MCF 10A (cell line): ENCODE results near the gene RBBP7. TPM values are rescaled to one million over a fixed set of nuclear protein-coding genes. Genes with fewer than 3 reads are reported as not detected.

Experiments used
- BruUV-seq: library from RNA; stranded (reverse); fragments of 400-500 nt; replicated peaks from 2 replicates; lab custom pipeline; 2021; lab: Mats Ljungman, UMichigan
- CTCF ChIA-PET: fragments of 300-600 bp; sonication (Branson Sonifier 250); formaldehyde crosslinking; extraction: SDS; loops from one replicate; lab custom pipeline; 2021; ENCODE audit warnings: antibody characterized with exemption, inconsistent platforms; lab: Yijun Ruan, JAX
- POLR2A ChIA-PET: fragments of 300-600, 350-650 bp; sonication (Branson Sonifier 250); formaldehyde crosslinking; extraction: SDS; loops from one replicate; lab custom pipeline; 2020; ENCODE audit warnings: antibody characterized with exemption, inconsistent platforms; lab: Yijun Ruan, JAX
- DNase-seq: peaks from one replicate; pipeline ENCODE4 v3.0.0-alpha.2; 2018; ENCODE audit not compliant: unreplicated experiment
- H3K27ac Mint-ChIP-seq: one replicate; pipeline ENCODE4 v1.8.0; 2022; ENCODE audit warnings: mild to moderate bottlenecking, low read depth, mixed read lengths; ENCODE audit not compliant: unreplicated experiment
- H3K27me3 Mint-ChIP-seq: one replicate; pipeline ENCODE4 v1.8.0; 2022; ENCODE audit warnings: mixed read lengths; ENCODE audit not compliant: insufficient read depth, unreplicated experiment
- H3K36me3 Mint-ChIP-seq: one replicate; pipeline ENCODE4 v1.8.0; 2022; ENCODE audit warnings: mild to moderate bottlenecking, moderate library complexity, mixed read lengths; ENCODE audit not compliant: insufficient read depth, unreplicated experiment
- H3K4me1 Mint-ChIP-seq: one replicate; pipeline ENCODE4 v1.8.0; 2022; ENCODE audit warnings: mixed read lengths; ENCODE audit not compliant: insufficient read depth, unreplicated experiment
- H3K4me3 Mint-ChIP-seq: one replicate; pipeline ENCODE4 v1.8.0; 2022; ENCODE audit warnings: mild to moderate bottlenecking, moderate library complexity, mixed read lengths; ENCODE audit not compliant: unreplicated experiment
- H3K9me3 Mint-ChIP-seq: one replicate; pipeline ENCODE4 v1.8.0; 2022; ENCODE audit warnings: mixed read lengths; ENCODE audit not compliant: unreplicated experiment
- intact Hi-C: fragments of 100-400 bp; cut with micrococcal nuclease; formaldehyde crosslinking; loops from 2 replicates; pipeline ENCODE4 v1.14.1; 2022
- total RNA-seq: library from RNA; stranded (reverse); gene quantifications from 2 replicates; pipeline ENCODE4 v1.2.3, GENCODE V29; 2022
- TF ChIP-seq, protein P1 (sequence below): fragments of 200-600 bp; IDR thresholded peaks from one replicate; pipeline ENCODE4 v1.8.0; 2022; ENCODE audit warnings: antibody characterized with exemption, mild to moderate bottlenecking; ENCODE audit not compliant: unreplicated experiment

RBBP7 gene
- total RNA-seq, 1 experiment from 2014 or later = 95.2 TPM

DNA sequence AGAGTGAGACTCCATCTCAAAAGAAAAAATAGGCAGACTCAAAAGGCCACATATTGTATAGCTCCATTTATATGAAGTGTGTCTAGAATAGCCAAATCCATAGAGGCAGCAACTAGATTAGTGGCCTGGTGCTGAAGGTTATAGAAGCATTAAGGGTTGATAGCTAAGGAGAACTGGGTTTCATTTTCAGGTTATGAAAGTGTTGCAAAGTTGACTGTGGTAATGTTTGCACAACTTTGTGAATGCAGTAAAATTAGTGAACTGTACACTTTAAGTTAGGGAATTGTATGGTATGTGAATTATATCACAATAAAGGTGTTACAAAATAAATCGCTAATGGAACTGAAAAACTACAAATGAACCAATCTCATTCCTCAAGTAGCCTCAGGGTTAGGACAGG, 55.6 kb downstream of the RBBP7 start:
- intact Hi-C loops = no loop called here
- Mint-ChIP-seq H3K9me3 (no peaks in the 10 kb centered on the region), H3K4me3 (no peak overlapping the region), H3K4me1 (no peaks in the 10 kb centered on the region), H3K27me3 (no peaks in the 10 kb centered on the region), H3K27ac (no peak overlapping the region), H3K36me3 (peaks cover 57% of the 10 kb centered on the region)
- ChIA-PET POLR2A (no interaction called here), CTCF (interaction anchor here (0.6 to 1.5 kb wide), 2 partner anchors 12 to 41 kb away, joined by 3 to 8 read pairs; no protein-coding TSS in a partner anchor)
- TF ChIP-seq, protein P1, sequence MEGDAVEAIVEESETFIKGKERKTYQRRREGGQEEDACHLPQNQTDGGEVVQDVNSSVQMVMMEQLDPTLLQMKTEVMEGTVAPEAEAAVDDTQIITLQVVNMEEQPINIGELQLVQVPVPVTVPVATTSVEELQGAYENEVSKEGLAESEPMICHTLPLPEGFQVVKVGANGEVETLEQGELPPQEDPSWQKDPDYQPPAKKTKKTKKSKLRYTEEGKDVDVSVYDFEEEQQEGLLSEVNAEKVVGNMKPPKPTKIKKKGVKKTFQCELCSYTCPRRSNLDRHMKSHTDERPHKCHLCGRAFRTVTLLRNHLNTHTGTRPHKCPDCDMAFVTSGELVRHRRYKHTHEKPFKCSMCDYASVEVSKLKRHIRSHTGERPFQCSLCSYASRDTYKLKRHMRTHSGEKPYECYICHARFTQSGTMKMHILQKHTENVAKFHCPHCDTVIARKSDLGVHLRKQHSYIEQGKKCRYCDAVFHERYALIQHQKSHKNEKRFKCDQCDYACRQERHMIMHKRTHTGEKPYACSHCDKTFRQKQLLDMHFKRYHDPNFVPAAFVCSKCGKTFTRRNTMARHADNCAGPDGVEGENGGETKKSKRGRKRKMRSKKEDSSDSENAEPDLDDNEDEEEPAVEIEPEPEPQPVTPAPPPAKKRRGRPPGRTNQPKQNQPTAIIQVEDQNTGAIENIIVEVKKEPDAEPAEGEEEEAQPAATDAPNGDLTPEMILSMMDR = no peak
- BruUV-seq = no TSS peak
- DNase-seq = no peak

DNA sequence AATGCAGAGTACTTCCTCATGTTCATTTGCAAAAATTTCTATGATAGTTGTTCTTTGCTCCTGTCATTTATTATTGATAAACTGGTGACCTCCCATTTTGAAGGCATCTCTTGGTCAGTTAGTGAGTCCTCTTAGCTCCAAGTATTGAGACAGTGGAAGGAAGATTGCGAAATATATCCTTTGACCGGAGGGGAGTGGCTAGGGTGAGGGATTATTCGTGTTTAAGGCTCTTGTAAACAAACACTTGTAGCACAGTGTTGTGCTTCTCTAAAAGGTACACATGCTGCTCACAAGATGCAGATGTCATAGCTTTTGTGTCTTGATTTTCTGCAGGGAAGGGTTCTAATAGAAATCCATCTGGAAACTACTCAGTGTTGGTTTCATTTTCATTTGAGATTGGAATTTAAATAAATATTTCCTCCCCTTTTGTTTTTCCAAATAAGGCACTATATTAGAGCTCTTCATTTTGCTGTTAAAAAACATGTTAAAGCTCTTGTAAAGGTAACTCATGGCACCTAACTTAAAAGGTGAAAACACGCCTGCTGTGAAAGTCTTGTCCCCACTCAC, 62.1 kb downstream of the RBBP7 start:
- peaks cover 43% of the 10 kb centered on the region for H3K36me3 Mint-ChIP-seq
- ChIA-PET POLR2A (interaction anchor here (0.8 to 2.4 kb wide), 9 partner anchors 9 to 244 kb away, joined by 3 to 16 read pairs (median 4); partner anchors contain the start of genes SYAP1 and TXLNG), CTCF (interaction anchor here (0.6 to 3.3 kb wide), 8 partner anchors 11 to 112 kb away, joined by 3 to 18 read pairs (median 3); no protein-coding TSS in a partner anchor)
- peak overlapping the region; percentile 69 for H3K4me3 Mint-ChIP-seq
- TF ChIP-seq, protein P1 = no peak
- H3K27ac Mint-ChIP-seq = peak overlapping the region; percentile 49
- no peaks in the 10 kb centered on the region for H3K27me3 Mint-ChIP-seq
- intact Hi-C loops = no loop called here
- H3K9me3 Mint-ChIP-seq = no peaks in the 10 kb centered on the region
- H3K4me1 Mint-ChIP-seq = peaks cover 12% of the 10 kb centered on the region
- BruUV-seq = no TSS peak
- peak; percentile 76 for DNase-seq

DNA sequence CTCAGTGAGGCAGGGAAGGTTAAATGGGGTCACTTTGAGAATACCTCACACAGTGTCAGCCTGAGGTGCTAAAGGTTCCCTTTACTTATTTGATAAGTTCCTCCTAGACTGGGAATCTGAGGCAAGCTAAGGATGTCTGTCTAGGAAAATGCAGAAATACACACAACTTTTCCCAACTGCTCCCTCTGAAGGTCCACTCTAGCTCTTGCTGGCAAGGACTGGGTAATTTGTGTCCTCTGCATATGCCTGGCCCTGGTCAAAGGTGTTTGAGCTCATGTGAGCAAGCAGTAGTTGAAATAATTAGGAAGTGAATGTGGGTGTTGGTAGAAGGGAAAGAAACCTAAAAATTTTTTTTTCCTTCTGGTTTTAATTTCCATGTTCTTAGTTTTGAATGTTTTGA, 62.6 kb downstream of the RBBP7 start:
- peak; percentile 40 for DNase-seq
- CTCF ChIA-PET = interaction anchor here (0.6 to 3.3 kb wide), 10 partner anchors 9 to 239 kb away, joined by 3 to 18 read pairs (median 3); no protein-coding TSS in a partner anchor
- H3K4me3 Mint-ChIP-seq = peak overlapping the region; percentile 69
- POLR2A ChIA-PET = interaction anchor here (0.8 to 2.4 kb wide), 8 partner anchors 9 to 245 kb away, joined by 3 to 16 read pairs (median 5); partner anchors contain the start of genes SYAP1 and TXLNG
- TF ChIP-seq, protein P1 = peak; percentile 23
- peaks cover 12% of the 10 kb centered on the region for H3K4me1 Mint-ChIP-seq
- intact Hi-C loops = no loop called here
- peaks cover 42% of the 10 kb centered on the region for H3K36me3 Mint-ChIP-seq
- BruUV-seq = no TSS peak
- peak overlapping the region; percentile 49 for H3K27ac Mint-ChIP-seq
- H3K9me3 Mint-ChIP-seq = no peaks in the 10 kb centered on the region
- H3K27me3 Mint-ChIP-seq = no peaks in the 10 kb centered on the region

DNA sequence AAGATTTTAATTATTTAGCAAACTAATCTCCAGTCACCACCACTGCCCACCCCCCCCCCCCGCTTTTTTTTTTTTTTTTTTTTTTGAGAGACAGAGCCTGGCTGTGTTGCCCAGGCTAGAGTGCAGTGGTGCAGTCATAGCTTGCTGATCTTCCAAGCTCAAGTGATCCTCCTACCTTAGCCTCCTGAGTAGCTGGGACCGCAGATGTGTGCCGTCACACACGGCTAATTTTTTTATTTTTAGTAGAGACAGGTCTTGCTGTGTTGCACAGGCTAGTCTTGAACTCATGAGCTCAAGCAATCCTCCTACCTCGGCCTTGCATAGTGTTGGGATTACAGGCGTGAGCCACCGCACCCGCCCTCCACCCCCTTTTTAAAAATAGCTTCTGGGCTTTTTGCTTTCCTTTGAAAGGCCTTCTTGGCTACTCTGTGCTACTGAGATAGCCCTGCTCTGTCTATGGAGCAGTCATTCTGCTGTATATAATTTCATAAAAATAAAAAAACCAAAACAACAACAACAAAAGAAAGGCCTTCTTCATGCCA, 65.2 kb downstream of the RBBP7 start:
- Mint-ChIP-seq H3K9me3 (no peaks in the 10 kb centered on the region), H3K27me3 (no peaks in the 10 kb centered on the region), H3K4me3 (no peak overlapping the region), H3K4me1 (peaks cover 12% of the 10 kb centered on the region), H3K27ac (no peak overlapping the region), H3K36me3 (peaks cover 31% of the 10 kb centered on the region)
- DNase-seq = no peak
- POLR2A ChIA-PET = interaction anchor here (0.8 kb wide), 1 partner anchor 14 kb away, joined by 3 read pairs; no protein-coding TSS in a partner anchor
- BruUV-seq = no TSS peak
- intact Hi-C loops = no loop called here
- TF ChIP-seq, protein P1 = no peak
- CTCF ChIA-PET = interaction anchor here (0.7 to 1.3 kb wide), 2 partner anchors 17 to 23 kb away, joined by 4 to 5 read pairs; no protein-coding TSS in a partner anchor
